GM12878 (cell line): ENCODE measurements around the gene CTPS1. TPM values are rescaled to one million over a fixed set of nuclear protein-coding genes. Genes with fewer than 3 reads are reported as not detected.
A peak's percentile ranks its signal among the peaks of the same experiment; 100 is the strongest.

Experiments
- ATAC-seq: fragments of 200-7000 bp; cut with Tn5 transposase; 3 replicates; pipeline ENCODE4 v1.9.1; 2020; ENCODE audit warnings: mild to moderate bottlenecking, moderate library complexity
- Bru-seq: library from RNA; stranded (reverse); fragments of 400-500 nt; gene quantifications from one replicate; lab custom pipeline; 2021; lab: Mats Ljungman, UMichigan
- BruChase-seq, 2 experiments: library from RNA; stranded (reverse); fragments of 400-500 nt; gene quantifications; one replicate each; lab custom pipeline; 2021; lab: Mats Ljungman, UMichigan
- BruUV-seq: library from RNA; stranded (reverse); fragments of 400-500 nt; replicated peaks from 2 replicates; lab custom pipeline; 2021; lab: Mats Ljungman, UMichigan
- CTCF ChIA-PET: fragments of 300-600 bp; sonication (Branson Sonifier 250); formaldehyde crosslinking; extraction: SDS; loops from one replicate; lab custom pipeline; 2021; ENCODE audit warnings: inconsistent platforms; lab: Yijun Ruan, JAX
- POLR2A ChIA-PET: fragments of 350-600 bp; formaldehyde crosslinking; extraction: SDS; loops from one replicate; lab custom pipeline; 2021; ENCODE audit warnings: inconsistent platforms; lab: Charles Lee
- RAD21 ChIA-PET: fragments of 300-600 bp; sonication (Branson Sonifier 250); formaldehyde crosslinking; loops from one replicate; lab custom pipeline; 2023; ENCODE audit warnings: antibody characterized with exemption; ENCODE audit not compliant: unreplicated experiment; lab: Charles Lee
- SMC1A ChIA-PET: fragments of 300-600 bp; sonication (Branson Sonifier 250); formaldehyde crosslinking; loops from one replicate; lab custom pipeline; 2023; ENCODE audit not compliant: unreplicated experiment, uncharacterized antibody; lab: Charles Lee
- DNase-seq: peaks from one replicate; pipeline ENCODE4 v3.0.0-alpha.2; 2011; ENCODE audit warnings: low read depth, low spot score
- FAIRE-seq: peaks from 3 replicates; lab custom pipeline; 2011; peaks lifted over from hg19 to GRCh38; lab: Jason Lieb, UNC
- H2AFZ ChIP-seq: 2 replicates; pipeline ENCODE4 v1.6.0; 2011; ENCODE audit warnings: low read depth, low read length, control low read depth; ENCODE audit not compliant: control insufficient read depth
- H3K27ac ChIP-seq: 2 replicates; pipeline ENCODE4 v1.5.1; 2011; ENCODE audit warnings: control low read depth; ENCODE audit not compliant: control insufficient read depth, insufficient read depth
- H3K27me3 ChIP-seq, 2 experiments: replicated peaks in 1 of 2; 2 replicates each; pipeline versions ENCODE4 v1.6.0 to v1.6.1; 2011; ENCODE audit warnings: low read length in 1 of 2; ENCODE audit not compliant: control insufficient read depth in 2 of 2, insufficient read depth in 2 of 2
- H3K36me3 ChIP-seq, 2 experiments: 2 replicates each; pipeline ENCODE4 v1.5.1; 2011; ENCODE audit warnings: low read length in 1 of 2; ENCODE audit not compliant: control insufficient read depth in 2 of 2, insufficient read depth in 2 of 2
- H3K4me1 ChIP-seq: 2 replicates; pipeline ENCODE4 v1.6.1; 2011; ENCODE audit warnings: mild to moderate bottlenecking, low read length, moderate library complexity, mixed read lengths; ENCODE audit not compliant: control insufficient read depth, insufficient read depth
- H3K4me2 ChIP-seq: 2 replicates; pipeline ENCODE4 v1.6.0; 2011; ENCODE audit warnings: control low read depth; ENCODE audit not compliant: control insufficient read depth, insufficient read depth
- H3K4me3 ChIP-seq: fragments of 200-600 bp; sonication (generic); 2 replicates; pipeline ENCODE4 v1.5.1; 2016
- H3K79me2 ChIP-seq: 2 replicates; pipeline ENCODE4 v1.6.0; 2011; ENCODE audit warnings: low read length; ENCODE audit not compliant: control insufficient read depth, insufficient read depth
- H3K9ac ChIP-seq: 2 replicates; pipeline ENCODE4 v1.8.0; 2011; ENCODE audit warnings: low read length, control low read depth, mixed read lengths; ENCODE audit not compliant: control insufficient read depth, insufficient read depth
- H3K9me3 ChIP-seq: replicated peaks from 3 replicates; pipeline ENCODE4 v1.5.1; 2011; ENCODE audit warnings: mild to moderate bottlenecking, low read length; ENCODE audit not compliant: control insufficient read depth, insufficient read depth
- H4K20me1 ChIP-seq: 2 replicates; pipeline ENCODE4 v1.6.0; 2011; ENCODE audit not compliant: control insufficient read depth, insufficient read depth
- BMI1 ChIP-seq: fragments of 450-650 bp; IDR thresholded peaks from 2 replicates; pipeline ENCODE4 v1.6.1; 2016; ENCODE audit warnings: mild to moderate bottlenecking, moderate library complexity, borderline replicate concordance
- CHD2 ChIP-seq: IDR thresholded peaks from 2 replicates; pipeline ENCODE4 v1.6.1; 2011; ENCODE audit warnings: low read depth, low read length, improper control_type of control experiment, borderline replicate concordance
- FOXK2 ChIP-seq: fragments of 450-650 bp; IDR thresholded peaks from 2 replicates; pipeline ENCODE4 v1.6.1; 2017; ENCODE audit warnings: mild to moderate bottlenecking, moderate library complexity
- KAT2A ChIP-seq: conservative IDR thresholded peaks from 2 replicates; pipeline ENCODE4 v1.6.1; 2011; ENCODE audit warnings: low read depth, low read length; ENCODE audit not compliant: control insufficient read depth
- NFIC ChIP-seq: IDR thresholded peaks from 2 replicates; pipeline ENCODE4 v1.6.1; 2012; ENCODE audit warnings: low read depth, mild to moderate bottlenecking, inconsistent platforms, low read length, moderate library complexity
- NFYA ChIP-seq: IDR thresholded peaks from 2 replicates; pipeline ENCODE4 v1.6.1; 2011; ENCODE audit warnings: low read depth, mild to moderate bottlenecking, low read length, improper control_type of control experiment, borderline replicate concordance
- PAX8 ChIP-seq: fragments of 450-650 bp; IDR thresholded peaks from 2 replicates; pipeline ENCODE4 v1.6.1; 2017; ENCODE audit warnings: mild to moderate bottlenecking, moderate library complexity
- RB1 ChIP-seq: fragments of 450-650 bp; formaldehyde crosslinking; IDR thresholded peaks from 2 replicates; pipeline ENCODE4 v1.6.1; 2017; ENCODE audit warnings: mild to moderate bottlenecking, borderline replicate concordance
- SMARCA5 ChIP-seq: fragments of 450-650 bp; IDR thresholded peaks from 2 replicates; pipeline ENCODE4 v1.6.1; 2017; ENCODE audit warnings: mild to moderate bottlenecking
- SP1 ChIP-seq: IDR thresholded peaks from one replicate; pipeline ENCODE4 v1.6.1; 2011; ENCODE audit warnings: low read depth, low read length
- ZSCAN29 ChIP-seq: fragments of 450-650 bp; IDR thresholded peaks from 2 replicates; pipeline ENCODE4 v1.6.1; 2017; ENCODE audit warnings: mild to moderate bottlenecking, moderate library complexity
- whole genome bisulfite sequencing: methylation state at CpG from one replicate; pipeline ENCODE4 v1.1.6; 2016; ENCODE audit warnings: low lambda C conversion rate; ENCODE audit not compliant: insufficient replicate concordance, insufficient coverage; ENCODE audit errors: missing lambda C conversion rate; 5-methylcytosine and 5-hydroxymethylcytosine counted together
- in situ Hi-C: fragments of 300-500 bp; cut with MboI; formaldehyde crosslinking; loops from 9 replicates; pipeline ENCODE4 v1.14.3; 2018; ENCODE audit warnings: mixed read lengths
- intact Hi-C: fragments of 100-400 bp; cut with micrococcal nuclease; formaldehyde crosslinking; loops from one replicate; pipeline ENCODE4 v1.14.2; 2022; ENCODE audit not compliant: unreplicated experiment
- long read RNA-seq, 2 experiments: library from polyadenylated mRNA; unstranded; transcript quantifications; one replicate each; pipeline ENCODE4 v2.0.0, GENCODE V29; 2019 to 2020
- polyA minus RNA-seq, 3 experiments: library from RNA; depleted of rRNA, polyadenylated mRNA; stranded (reverse); fragments of >200 nt; gene quantifications; 2 replicates each; pipeline ENCODE4 v1.2.3, GENCODE V29; 2011
- polyA plus RNA-seq, 11 experiments: library from polyadenylated mRNA; depleted of rRNA in 4 of 11; unstranded in 6 of 11; stranded (reverse) in 5 of 11; fragments of >200 nt; fragmentation: Nextera tagmentation in 4 of 11; fragmentation: Illumina TruSeq in 1 of 11; extraction: Ambion mirVana in 4 of 11; extraction: Trizol in 1 of 11; gene quantifications; 1 replicate in 1 of 11; 2 replicates in 10 of 11; pipeline versions ENCODE4 v1.2.1 to v1.2.3, GENCODE V29; 2011 to 2016; ENCODE audit warnings: inconsistent platforms in 2 of 11, missing spikeins in 2 of 11, low read depth in 1 of 11
- total RNA-seq, 4 experiments: library from RNA; depleted of rRNA in 3 of 4; stranded (reverse); fragments of >200 nt in 3 of 4; fragmentation: Illumina TruSeq in 1 of 4; extraction: Trizol in 1 of 4; gene quantifications; 2 replicates each; pipeline versions ENCODE4 v1.2.1 to v1.2.3, GENCODE V29; 2013 to 2021
- TF ChIP-seq, protein P1 (sequence below): fragments of 450-650 bp; IDR thresholded peaks from 2 replicates; pipeline ENCODE4 v1.6.1; 2016; ENCODE audit warnings: mild to moderate bottlenecking, moderate library complexity, borderline replicate concordance

CTPS1 gene, protein sequence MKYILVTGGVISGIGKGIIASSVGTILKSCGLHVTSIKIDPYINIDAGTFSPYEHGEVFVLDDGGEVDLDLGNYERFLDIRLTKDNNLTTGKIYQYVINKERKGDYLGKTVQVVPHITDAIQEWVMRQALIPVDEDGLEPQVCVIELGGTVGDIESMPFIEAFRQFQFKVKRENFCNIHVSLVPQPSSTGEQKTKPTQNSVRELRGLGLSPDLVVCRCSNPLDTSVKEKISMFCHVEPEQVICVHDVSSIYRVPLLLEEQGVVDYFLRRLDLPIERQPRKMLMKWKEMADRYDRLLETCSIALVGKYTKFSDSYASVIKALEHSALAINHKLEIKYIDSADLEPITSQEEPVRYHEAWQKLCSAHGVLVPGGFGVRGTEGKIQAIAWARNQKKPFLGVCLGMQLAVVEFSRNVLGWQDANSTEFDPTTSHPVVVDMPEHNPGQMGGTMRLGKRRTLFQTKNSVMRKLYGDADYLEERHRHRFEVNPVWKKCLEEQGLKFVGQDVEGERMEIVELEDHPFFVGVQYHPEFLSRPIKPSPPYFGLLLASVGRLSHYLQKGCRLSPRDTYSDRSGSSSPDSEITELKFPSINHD
- total RNA-seq (2013; cell fraction: nucleolus; rRNA removed): 72.6 and 73.7 TPM in 2 replicates
- 42.9 and 46.4 TPM in 2 replicates for total RNA-seq (2014; rRNA removed)
- total RNA-seq (2014; rRNA removed; fragmentation: Illumina TruSeq; extraction: Trizol): 71.5 and 74.7 TPM in 2 replicates
- total RNA-seq (2021): 73.8 and 75.8 TPM in 2 replicates
- polyA plus RNA-seq (2011; ENCODE audit: low read depth): 23.7 TPM
- 24.0 and 27.5 TPM in 2 replicates for polyA plus RNA-seq (2011; rRNA removed)
- 28.2 and 28.3 TPM in 2 replicates for polyA plus RNA-seq (2011; cell fraction: cytosol; rRNA removed)
- 71.0 and 107 TPM in 2 replicates for polyA plus RNA-seq (2011; cell fraction: nucleus; rRNA removed)
- polyA plus RNA-seq (2012): 24.7 and 25.1 TPM in 2 replicates
- 106 and 138 TPM in 2 replicates for polyA plus RNA-seq (2014; fragmentation: Illumina TruSeq; extraction: Trizol)
- polyA plus RNA-seq (2014; fragmentation: Nextera tagmentation; extraction: Ambion mirVana): 10 to 100 TPM; 44.8 to 50.9 TPM
- polyA plus RNA-seq (2014; rRNA removed): 49.2 and 49.7 TPM in 2 replicates
- polyA plus RNA-seq (2016; fragmentation: Nextera tagmentation; extraction: Ambion mirVana): 100 to 1,000 TPM in 1 of 2 experiments, 10 to 100 TPM in 1; 97.0 to 101 TPM
- 35.7 and 55.2 TPM in 2 replicates for polyA minus RNA-seq (2011; rRNA and poly(A)+ RNA removed)
- polyA minus RNA-seq (2011; cell fraction: cytosol; rRNA and poly(A)+ RNA removed): 14.0 and 17.6 TPM in 2 replicates
- polyA minus RNA-seq (2011; cell fraction: nucleus; rRNA and poly(A)+ RNA removed): 46.8 and 107 TPM in 2 replicates
- Bru-seq, nascent RNA: percentile 81 among the genes with signal in this experiment
- percentile 84 among the genes with signal in this experiment for BruChase-seq, experiment 1, labeled RNA remaining after a 6-hour chase
- BruChase-seq, experiment 2, labeled RNA remaining after a 2-hour chase: percentile 80 among the genes with signal in this experiment
- long read RNA-seq, experiment 1, transcript CTPS1-202 (19 exons, 3,201 nt): major isoform, 68 of 84 reads
- long read RNA-seq, experiment 1, partial matches to known transcripts: 7 of 84 reads
- long read RNA-seq, experiment 1, other reads (novel, unspliced or antisense): 5 of 84 reads
- long read RNA-seq, experiment 2, full-length matches to known transcripts: 792 of 909 reads
- long read RNA-seq, experiment 2, partial matches to known transcripts: 77 of 909 reads
- long read RNA-seq, experiment 2, other reads (novel, unspliced or antisense): 40 of 909 reads

DNA sequence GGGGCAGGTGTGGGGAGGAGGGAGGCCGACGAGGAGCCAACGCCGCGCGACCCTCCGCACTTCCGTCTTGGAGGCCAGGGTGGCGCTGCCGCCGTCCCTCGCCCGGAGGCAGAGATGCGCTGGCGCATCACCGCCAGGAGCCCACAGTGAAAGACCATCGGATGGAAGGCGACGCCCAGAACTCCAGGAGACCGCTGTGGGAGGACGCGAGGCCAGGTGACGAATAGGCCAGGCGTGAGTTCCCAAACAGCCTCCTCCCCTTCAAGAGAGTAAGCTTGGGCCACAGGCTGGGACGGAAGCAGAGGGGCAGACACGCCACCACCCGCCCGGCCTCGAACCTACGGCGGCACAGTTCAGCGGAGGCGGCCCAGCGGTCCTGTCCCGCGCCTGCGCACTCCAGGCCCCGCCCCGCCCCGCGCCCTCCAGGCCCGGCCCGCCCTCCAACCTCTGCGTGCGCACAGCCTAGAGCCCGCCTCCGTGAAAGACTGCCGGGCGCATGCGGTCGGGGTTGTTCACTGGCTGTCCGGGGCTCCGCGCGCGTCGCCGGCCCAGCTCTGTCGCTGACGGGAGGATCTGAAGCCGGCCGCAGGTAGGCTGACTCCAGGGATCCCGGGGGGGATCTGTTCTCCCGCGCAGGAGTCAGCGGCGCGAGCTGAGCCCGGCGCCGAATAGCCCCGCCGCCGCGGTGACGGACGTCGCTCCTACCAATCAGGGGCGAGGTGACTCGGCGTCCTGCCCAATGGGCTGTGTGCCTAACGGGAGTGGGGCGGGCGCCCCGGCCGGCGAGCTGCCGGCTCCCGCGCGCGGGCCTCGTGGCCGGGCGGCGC lies at the start of gene CTPS1:
CTPS1 (plus strand) TSS at position 456 of the 827 bp plus-strand sequence. CDS start 3,595 bp downstream, outside the sequence.
- DNase-seq: peak; percentile 59
- in situ Hi-C loops (no loop called here), intact Hi-C loops (no loop called here)
- peak within 1 kb of the TSS; percentile 84 for H3K9ac ChIP-seq
- RAD21 ChIA-PET: interaction anchor here (1.4 to 4.1 kb wide), 3 partner anchors 23 to 261 kb away, joined by 4 to 19 read pairs (median 4); no protein-coding TSS in a partner anchor
- H2AFZ ChIP-seq: peak within 1 kb of the TSS; percentile 97
- H3K36me3 ChIP-seq: peaks cover 0 to 10% of the 10 kb centered on the region in 2 experiments; a peak in 1 of 4 replicates
- peaks cover 43% of the 10 kb centered on the region for H3K79me2 ChIP-seq
- peak within 1 kb of the TSS; percentile 81 for H3K4me3 ChIP-seq
- no peaks in the 10 kb centered on the region for H3K9me3 ChIP-seq
- no peaks in the 10 kb centered on the region for H3K27me3 ChIP-seq
- peak within 1 kb of the TSS; percentile 81 for H3K27ac ChIP-seq
- BruUV-seq: no TSS peak
- POLR2A ChIA-PET: interaction anchor here (0.5 to 1.3 kb wide), 7 partner anchors 11 to 710 kb away, joined by 3 to 5 read pairs (median 4); partner anchors contain the start of gene CITED4
- ATAC-seq: peak; percentile 94
- H4K20me1 ChIP-seq: no peaks in the 10 kb centered on the region; the same call in 1 of the 2 replicates
- peak; percentile 57 for FAIRE-seq
- peak within 1 kb of the TSS; percentile 87 for H3K4me2 ChIP-seq
- SMC1A ChIA-PET: interaction anchor here (0.9 to 1.3 kb wide), 2 partner anchors 18 to 261 kb away, joined by 3 to 4 read pairs; no protein-coding TSS in a partner anchor
- CTCF ChIA-PET: interaction anchor here (0.6 to 1.2 kb wide), 5 partner anchors 18 to 246 kb away, joined by 3 to 5 read pairs (median 4); no protein-coding TSS in a partner anchor
- under 1% methylated on average over 76 of the region's 96 CpGs for WGBS
- peaks cover 4% of the 10 kb centered on the region; the same call in 1 of the 2 replicates for H3K4me1 ChIP-seq
- TF ChIP-seq FOXK2: no peak
- TF ChIP-seq, protein P1, sequence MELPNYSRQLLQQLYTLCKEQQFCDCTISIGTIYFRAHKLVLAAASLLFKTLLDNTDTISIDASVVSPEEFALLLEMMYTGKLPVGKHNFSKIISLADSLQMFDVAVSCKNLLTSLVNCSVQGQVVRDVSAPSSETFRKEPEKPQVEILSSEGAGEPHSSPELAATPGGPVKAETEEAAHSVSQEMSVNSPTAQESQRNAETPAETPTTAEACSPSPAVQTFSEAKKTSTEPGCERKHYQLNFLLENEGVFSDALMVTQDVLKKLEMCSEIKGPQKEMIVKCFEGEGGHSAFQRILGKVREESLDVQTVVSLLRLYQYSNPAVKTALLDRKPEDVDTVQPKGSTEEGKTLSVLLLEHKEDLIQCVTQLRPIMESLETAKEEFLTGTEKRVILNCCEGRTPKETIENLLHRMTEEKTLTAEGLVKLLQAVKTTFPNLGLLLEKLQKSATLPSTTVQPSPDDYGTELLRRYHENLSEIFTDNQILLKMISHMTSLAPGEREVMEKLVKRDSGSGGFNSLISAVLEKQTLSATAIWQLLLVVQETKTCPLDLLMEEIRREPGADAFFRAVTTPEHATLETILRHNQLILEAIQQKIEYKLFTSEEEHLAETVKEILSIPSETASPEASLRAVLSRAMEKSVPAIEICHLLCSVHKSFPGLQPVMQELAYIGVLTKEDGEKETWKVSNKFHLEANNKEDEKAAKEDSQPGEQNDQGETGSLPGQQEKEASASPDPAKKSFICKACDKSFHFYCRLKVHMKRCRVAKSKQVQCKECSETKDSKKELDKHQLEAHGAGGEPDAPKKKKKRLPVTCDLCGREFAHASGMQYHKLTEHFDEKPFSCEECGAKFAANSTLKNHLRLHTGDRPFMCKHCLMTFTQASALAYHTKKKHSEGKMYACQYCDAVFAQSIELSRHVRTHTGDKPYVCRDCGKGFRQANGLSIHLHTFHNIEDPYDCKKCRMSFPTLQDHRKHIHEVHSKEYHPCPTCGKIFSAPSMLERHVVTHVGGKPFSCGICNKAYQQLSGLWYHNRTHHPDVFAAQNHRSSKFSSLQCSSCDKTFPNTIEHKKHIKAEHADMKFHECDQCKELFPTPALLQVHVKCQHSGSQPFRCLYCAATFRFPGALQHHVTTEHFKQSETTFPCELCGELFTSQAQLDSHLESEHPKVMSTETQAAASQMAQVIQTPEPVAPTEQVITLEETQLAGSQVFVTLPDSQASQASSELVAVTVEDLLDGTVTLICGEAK: peak; percentile 27; the same call in 1 of the 2 replicates
- peak; percentile 95 for TF ChIP-seq SP1
- peak; percentile 82; the same call in 1 of the 2 replicates for TF ChIP-seq SMARCA5
- no peak for TF ChIP-seq KAT2A
- peak; percentile 88; the same call in 1 of the 2 replicates for TF ChIP-seq CHD2
- TF ChIP-seq BMI1: no peak
- no peak for TF ChIP-seq NFIC
- TF ChIP-seq NFYA: no peak
- no peak for TF ChIP-seq ZSCAN29
- no peak for TF ChIP-seq PAX8
- TF ChIP-seq RB1: peak; percentile 86
